Head of caudate nucleus (tissue), 42 donors: ENCODE data around the gene TRAK1.

ENCODE experiments used
- DNase-seq, 42 donors: peaks; one replicate each; pipeline versions ENCODE4 v3.0.0 to v3.0.0-alpha.2; 2020 to 2021; ENCODE audit warnings: mixed read lengths in 7 of 42
- intact Hi-C: fragments of 100-400 bp; cut with DNase I; formaldehyde crosslinking; loops from one replicate; pipeline ENCODE4 v1.15.0; 2022

Gene TRAK1

DNA sequence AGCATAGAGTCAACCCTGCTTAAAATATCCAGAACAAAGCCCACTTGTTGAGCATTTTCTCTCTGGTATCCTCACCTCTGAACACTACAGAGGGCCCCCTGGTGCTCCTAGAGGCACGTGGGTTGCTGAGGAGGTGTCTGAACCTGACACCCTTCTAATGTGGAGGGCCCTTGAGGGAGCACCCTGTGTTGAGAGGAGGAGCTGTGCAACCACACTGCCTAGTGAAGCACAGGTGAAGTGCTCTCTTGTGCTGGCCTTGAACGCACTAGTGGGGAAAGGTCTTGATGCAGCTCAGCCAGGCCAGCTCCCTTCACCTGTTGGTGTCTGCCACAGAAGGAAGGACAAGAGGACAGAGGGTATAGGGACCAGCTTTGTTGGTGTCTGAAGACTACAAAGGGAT is 122.9 kb downstream of the TRAK1 start:
- no peak for DNase-seq
- intact Hi-C loops: no loop called here

DNA sequence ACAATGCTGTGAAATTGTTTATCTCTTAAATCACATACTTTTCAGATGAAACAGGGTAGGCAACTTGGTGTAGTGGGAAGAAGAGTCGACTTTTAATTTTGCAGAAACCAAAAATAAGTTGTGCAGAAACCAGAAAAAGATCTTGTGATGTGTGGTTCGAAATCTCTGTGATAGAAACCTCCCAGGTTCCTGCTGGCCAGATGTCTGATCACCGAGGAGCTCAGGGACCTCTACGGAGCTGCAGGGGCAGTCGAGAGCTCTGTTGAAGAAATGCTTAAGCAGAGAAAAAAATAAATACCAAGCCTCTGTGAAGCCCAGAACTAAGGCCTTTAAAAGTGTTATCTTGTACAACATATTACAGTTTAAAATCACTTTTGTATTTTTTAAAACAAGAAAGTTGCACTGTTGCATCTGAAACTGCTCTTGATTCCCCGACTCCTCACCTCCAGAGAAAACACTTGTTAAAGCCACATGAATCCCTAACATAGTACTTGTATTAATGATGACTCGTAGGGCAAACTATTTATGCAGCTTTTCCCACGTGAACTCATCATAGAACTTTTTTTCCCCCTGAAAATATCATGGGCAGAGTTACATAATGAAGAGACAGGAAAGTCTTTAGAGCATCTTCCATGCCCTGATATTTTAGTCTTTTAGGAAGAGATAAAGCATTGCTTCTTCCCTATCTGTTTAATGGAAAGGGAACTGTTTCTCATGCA is 123.6 kb downstream of the TRAK1 start:
- intact Hi-C loops: no loop called here

DNA sequence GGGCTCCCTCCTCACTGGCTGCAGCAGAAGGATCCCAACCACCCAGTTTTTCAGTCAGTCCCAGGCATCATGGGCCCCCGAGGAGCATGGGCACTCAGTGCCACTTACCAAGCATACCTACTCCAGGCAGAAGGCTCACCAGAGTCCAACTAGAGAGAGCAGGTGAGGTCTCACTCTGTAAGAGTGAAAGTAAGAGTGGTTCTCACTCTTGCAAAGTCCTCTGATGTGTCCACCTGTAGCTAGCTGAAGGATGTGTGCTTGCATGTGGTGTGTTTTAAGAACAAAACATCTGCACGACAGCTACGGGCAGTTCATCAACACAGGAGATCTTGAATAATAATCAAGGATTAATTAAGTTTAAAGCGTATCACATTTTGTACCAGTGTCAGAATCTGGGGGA is 125.1 kb downstream of the TRAK1 start:
- DNase-seq: no peak
- intact Hi-C loops: no loop called here

More for the DNA sequence above, 123.6 kb downstream of the TRAK1 start:
- DNase-seq: no peak

DNA sequence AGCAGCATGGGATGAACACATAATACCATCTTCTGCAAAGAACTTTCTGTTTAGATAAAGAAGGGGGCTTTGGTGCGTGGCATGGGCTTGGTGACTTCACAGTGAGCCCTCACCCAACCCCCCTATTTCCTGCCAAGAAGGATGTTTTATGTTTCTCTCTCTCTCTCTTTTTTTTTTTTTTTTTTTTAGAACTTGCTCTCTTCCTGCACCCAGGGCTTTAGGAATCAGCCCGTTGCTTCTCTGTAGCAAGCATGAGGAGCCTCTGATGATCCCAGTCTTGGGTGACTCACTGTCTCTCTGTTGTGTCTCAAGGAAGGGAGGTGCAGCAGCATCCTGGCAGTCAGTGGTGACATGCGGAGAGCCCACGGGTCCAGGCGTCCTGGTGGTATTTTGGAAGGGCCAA is 125.8 kb downstream of the TRAK1 start:
- intact Hi-C loops: no loop called here
- DNase-seq: peak in 3 of 42 donors; percentile 39 to 64 (median 53)

DNA sequence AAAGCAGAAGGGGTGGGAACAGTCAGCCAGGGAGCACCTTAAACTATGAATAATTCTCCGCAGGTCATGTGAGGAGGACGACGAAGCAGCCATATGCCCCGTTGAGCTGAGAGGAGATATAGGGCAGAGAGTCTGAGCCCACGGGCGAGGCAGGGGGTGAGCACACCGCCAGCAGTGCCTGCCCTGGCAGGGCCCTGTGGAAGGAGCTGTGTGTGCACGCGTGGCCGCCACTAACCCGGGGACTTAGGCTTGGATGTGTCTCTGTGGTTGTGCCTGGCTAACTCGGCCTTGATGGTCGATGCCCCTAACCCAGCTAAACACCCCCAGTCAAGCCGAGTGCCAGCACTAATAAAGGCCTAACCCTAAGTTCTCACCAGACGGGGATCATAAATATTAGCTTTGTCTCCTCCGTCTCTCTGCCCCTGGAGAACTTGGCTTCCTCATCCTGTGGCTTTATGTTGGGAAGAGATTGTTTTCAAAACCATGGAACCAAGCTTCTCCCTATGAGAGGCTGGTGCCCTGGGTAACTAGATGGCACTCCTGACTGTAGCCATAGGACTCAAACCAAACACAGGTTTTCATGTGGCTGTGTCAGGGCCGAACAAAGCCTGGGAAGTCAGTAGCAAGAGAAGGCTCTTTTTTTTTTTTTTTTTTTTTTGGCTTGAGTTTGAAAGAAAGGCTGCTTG is 129.4 kb downstream of the TRAK1 start:
- intact Hi-C loops: no loop called here
- no peak for DNase-seq

DNA sequence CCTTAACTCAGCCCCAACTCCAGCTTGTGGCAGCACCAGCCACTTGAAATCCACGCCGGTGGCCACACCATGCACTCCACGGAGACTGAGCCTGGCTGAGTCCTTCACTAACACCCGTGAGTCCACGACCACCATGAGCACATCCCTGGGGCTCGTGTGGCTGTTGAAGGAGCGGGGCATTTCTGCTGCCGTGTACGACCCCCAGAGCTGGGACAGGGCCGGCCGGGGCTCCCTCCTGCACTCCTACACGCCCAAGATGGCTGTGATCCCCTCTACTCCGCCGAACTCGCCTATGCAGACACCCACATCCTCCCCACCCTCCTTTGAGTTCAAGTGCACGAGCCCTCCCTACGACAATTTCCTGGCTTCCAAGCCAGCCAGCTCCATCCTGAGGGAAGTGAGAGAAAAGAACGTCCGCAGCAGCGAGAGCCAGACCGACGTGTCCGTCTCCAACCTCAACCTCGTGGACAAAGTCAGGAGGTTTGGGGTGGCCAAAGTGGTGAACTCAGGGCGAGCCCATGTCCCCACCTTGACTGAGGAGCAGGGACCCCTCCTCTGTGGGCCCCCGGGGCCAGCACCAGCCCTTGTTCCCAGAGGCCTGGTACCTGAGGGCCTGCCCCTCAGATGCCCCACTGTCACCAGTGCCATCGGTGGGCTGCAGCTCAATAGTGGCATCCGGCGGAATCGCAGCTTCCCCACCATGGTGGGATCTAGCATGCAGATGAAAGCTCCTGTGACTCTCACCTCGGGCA is 132.0 kb downstream of the TRAK1 start:
- no peak for DNase-seq
- intact Hi-C loops: no loop called here

DNA sequence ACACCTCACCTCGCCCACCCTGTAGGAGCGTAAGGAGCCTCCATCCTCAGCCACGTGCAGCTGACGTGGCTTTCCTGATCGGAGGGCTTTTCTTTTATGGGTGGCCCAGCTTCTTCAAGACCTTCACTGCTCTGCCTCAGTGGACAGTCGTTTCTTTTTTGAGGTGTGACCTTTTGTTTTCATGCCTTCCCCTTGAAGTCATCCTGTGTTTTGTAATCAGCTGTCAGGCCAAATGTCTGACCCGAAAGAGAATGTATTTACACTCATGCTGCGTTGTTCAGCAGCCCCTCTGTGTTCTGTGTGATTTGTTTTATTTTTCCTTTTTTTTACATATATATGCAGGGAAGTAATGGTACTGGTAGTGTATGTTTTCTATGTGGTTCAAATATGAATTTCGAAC is 133.0 kb downstream of the TRAK1 start:
- intact Hi-C loops: no loop called here
- no peak for DNase-seq

DNA sequence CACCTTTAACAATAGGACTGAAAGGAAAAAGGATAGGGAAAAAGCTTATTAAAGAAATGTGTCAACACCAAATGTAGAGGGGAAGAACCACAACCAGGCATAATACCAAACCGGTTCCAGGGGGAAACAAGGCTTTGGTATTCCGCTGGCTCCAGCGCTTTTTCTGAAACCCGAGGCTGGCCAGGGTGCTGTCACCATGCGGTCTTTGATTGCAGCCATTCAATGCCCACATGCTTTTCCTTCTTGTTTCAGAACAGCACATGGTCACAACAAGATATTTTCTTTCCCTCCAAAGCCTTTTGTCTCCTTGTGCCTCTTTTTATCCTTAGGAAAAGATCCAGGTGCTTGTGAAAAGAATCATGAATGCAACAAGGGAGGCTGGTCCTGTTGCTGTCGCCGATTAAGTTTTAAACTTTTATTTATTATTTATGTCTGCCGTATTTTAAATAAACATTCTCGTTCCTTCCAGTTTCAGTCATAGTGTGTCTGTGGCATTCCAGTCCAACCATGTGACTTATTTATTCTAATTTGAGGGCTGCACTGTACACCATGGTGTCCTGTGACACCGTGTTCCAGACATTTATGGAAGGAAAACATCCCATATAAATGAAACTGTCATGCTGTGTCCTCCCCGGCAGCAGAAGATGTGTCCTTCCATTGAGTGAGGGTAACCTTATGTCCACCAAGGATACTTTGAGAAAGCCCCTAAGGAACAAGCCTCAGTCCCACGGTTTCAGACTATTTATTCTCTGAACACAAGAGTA is 133.7 kb downstream of the TRAK1 start:
- no peak for DNase-seq
- intact Hi-C loops: no loop called here

DNA sequence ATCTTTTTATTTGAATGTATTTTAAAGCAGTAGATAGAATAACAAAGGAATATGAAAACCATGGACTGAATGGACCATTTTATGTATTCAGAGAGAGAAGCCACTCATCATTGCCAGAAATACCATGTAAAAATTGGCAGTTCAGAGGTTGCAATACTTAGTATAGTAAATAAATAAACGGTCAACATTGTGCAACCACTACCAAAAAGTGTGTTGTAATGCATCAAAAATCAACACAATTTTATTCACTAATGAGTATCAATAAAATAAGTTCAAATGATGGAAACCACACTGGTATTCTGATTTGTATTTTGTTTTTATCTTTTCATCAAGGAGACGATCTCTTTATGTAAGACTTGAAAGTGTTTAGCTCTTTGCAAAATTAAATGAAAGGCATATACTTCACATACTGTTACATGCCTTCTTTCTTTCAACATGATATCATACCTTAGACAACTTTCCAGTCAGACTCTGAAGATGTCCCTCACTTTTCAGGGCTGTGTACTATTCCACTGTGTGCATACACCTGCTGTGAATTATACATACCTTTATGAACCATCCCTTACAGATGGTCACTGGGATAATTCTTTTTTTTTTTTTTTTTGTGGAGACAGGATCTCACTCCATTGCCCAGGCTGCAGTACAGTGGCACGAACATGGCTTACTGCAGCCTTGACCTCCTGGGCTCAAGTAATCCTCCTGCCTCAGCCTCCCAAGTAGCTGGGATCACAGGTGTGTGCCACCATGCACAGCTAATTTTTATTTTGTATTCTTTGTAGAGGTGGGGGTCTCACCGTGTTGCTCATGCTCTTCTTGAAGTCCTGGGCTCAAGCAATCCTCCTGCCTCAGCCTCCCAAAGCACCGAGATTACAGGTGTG is 134.6 kb downstream of the TRAK1 start:
- intact Hi-C loops: no loop called here
- DNase-seq: no peak

DNA sequence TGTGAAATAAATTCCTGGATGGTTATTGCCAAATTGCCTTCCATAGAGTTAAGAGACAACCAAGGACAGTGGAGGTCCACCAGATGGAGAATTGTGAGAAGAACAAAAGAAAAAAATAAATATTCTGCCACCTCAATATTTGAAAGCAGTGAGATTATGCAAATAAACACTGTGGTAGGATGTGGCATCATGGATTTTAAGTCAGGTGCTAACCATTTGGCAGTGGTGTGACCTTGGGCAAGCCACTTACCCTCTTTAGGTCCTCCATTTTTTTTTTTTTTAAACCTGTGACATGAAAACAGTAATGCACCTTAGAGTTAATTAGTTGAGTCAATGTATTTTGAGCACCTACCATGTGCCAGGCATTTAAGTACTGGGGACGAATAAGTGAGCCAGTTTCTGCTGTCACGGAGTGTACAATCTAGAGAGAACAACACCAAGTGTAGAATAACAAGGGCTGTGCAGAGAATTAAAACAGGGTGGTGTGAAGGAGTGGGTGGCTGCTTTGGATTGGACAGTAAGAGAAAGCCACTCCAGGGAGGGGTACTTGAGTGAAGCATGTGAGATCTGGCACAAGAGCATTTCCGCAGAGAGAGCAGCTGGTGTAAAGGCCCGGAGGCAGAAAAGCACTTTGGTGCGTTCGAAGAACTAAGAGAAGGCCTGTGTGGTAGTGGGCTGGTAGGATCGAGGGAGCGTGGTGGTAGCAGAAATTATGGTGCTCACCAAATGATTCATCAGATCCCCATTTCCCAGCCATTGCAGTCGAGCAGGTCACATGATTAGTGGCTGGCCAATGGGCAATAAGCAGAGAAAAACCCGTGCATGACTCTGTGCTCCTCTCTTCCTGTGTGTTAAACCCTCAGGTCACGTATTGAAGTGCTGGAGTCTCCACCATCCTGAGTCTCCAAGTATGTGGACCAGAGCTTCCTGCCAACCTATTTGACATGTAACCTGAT is 135.6 kb downstream of the TRAK1 start:
- intact Hi-C loops: no loop called here
- DNase-seq: no peak

DNA sequence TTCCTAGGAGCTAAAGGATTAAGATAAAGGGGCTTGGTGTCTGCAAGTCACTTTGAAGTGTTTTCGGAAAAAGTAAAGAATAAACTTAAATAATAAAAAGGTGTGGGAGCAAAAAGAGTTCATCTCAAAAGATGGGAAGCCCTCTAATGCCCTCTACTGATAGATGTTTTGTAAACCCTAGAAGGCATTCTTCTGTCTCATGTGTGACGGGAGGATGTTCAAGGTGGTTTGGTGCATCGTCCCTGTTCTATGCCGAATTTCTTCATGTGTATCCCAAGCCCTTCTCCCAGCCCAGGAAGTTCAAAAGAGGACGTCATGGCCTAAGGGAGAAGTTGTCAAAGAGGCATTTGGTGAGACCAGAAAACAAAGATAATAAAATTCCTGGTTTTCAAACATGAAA is 137.6 kb downstream of the TRAK1 start:
- intact Hi-C loops: no loop called here
- no peak for DNase-seq

DNA sequence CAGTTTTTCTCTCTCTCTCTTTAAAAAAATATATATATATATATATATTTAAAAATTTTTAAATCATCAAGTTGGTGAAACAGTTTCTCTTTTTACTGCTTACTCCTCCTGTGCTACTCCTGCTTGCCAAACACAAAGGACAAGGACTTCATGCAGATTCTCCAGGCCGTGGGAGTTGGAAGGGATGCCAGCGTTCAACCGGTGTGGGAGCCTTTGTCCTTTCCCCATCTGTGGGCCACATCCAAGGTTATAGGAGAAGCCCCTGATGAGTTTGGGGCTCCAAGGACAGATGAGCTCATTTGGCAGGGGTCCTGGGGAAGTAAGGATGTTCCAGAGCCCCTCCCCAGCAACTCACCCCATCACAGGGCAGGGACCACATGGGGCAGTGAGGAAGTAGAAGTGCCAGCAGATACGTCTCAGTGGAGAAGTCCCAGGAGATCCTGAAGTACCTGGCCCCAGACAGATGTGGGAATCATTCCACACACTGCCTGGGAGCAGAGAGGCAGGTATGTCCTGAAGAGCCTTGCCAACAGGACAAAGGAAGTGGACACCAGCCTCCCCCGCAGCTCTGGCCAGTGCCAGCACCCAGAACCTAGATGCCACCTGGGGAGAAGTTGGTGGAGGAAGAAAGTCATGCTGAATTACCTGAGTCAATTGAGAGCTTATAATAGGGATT is 138.2 kb downstream of the TRAK1 start:
- intact Hi-C loops: no loop called here
- DNase-seq: no peak

DNA sequence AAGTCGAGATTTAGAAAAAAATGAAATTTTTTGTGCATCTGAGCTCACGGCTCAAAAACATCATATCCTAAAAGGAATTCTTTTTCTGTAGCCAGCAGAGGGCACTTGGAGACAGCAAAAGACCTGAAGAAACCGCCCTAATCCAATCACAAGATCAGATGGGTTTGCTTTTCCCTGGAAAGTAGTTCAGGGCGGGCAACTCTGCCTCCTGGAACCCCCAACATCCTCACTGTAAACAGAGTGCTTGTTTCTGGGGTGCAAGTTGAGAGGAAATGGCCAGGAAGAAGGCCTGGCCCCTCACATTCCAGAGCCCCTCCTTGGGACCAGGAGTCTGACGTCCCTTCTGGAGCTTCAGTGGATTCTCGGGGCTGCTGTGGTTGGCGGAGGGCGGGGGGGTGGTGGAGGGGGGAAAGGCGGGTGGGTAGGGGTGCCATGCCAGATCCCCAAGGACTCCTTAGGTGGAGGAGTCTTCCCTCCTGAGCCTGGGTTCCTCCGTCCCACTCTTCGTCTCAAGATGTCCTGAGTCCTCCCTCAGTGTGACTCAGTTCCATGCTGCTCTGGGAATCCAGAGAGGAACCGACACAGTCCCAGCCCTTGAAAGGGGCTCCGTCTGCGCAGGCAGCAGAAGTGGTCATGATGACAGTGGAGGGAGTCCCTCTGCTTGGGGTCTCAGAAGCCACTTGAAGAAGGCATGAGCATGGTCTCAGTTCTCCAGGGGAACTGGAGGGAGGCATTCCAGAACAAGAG is 139.0 kb downstream of the TRAK1 start:
- peak in 18 of 42 donors; percentile 15 to 65 (median 46) for DNase-seq
- intact Hi-C loops: loop anchor here (5.0 to 10.0 kb wide), 2 partner anchors 212 to 305 kb away; no protein-coding TSS in a partner anchor

DNA sequence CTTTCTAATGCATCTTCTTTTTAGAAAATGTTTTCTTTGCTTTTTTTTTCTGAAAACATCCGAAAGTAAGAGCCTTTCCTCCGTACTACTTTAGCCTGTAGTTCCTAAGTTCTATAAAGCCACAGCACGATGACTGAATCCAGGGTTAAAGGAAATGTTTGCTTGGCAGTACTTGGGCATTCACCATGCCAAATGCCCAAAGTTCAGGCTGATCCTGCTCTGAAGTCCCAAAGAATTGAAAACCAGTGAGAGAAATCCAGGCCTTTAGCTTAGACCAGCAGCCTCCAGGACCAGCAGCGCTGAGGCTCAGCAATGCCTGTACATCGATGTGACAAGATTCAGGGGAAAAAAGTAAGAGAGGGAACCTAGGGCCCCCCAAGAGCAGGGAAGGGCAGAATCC is 139.7 kb downstream of the TRAK1 start:
- DNase-seq: no peak
- intact Hi-C loops: loop anchor here (5.0 to 10.0 kb wide), 2 partner anchors 211 to 304 kb away; no protein-coding TSS in a partner anchor

DNA sequence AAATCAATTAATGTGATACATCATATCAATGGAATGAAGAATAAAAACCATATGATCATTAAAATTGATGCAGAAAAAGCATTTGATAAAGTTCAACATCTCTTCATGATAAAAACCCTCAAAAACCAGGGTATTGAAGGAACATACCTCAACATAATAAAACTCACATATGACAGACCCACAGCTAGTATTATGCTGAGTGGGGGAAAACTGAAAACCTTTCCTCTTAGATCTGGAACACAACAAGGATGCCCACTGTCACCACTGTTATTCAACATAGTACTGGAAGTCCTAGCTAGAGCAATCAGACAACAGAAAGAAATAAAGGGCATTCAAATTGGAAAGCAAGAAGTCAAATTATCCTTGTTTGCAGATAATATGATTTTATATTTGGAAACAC is 144.4 kb downstream of the TRAK1 start:
- intact Hi-C loops: loop anchor here (10.0 kb wide), 1 partner anchor 299 kb away; no protein-coding TSS in a partner anchor

DNA sequence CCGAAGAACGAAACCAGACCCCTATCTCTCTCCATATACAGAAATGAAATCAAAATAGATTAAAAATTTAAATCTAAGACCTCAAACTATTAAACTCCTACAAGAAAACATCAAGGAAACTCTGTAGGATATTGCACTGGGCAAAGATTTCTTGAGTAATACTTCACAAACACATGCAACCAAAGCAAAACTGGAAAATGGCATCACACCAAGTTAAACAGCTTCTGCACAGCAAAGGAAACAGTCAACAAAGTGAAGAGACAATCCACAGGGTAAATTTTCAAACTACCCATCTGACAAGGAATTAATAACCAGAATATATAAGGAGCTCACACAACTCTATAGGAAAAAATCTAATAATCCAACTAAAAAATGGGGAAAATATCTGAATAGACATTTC is 145.5 kb downstream of the TRAK1 start:
- intact Hi-C loops: loop anchor here (10.0 kb wide), 1 partner anchor 298 kb away; no protein-coding TSS in a partner anchor
- DNase-seq: no peak

More for the DNA sequence above, 144.4 kb downstream of the TRAK1 start:
- no peak for DNase-seq
